GM12878 (cell line): Measurements from ENCODE around the gene ERP27.

Source experiments
- RAD21 ChIP-seq: IDR thresholded peaks from 2 replicates; pipeline ENCODE4 v1.6.1; 2011; ENCODE audit warnings: mild to moderate bottlenecking, low read depth, low read length, moderate library complexity; ENCODE audit not compliant: insufficient read depth
- TAF1 ChIP-seq: IDR thresholded peaks from 2 replicates; pipeline ENCODE4 v1.6.1; 2011; ENCODE audit warnings: mild to moderate bottlenecking, low read depth, low read length, borderline replicate concordance
- TF ChIP-seq, protein P1 (sequence below), 3 experiments: IDR thresholded peaks in 2 of 3; conservative IDR thresholded peaks in 1 of 3; 2 replicates each; pipeline ENCODE4 v1.5.1; 2011; ENCODE audit warnings: low read depth in 3 of 3, low read length in 3 of 3, mild to moderate bottlenecking in 3 of 3, control low read depth in 2 of 3, moderate library complexity in 2 of 3, inconsistent platforms in 1 of 3, mixed read lengths in 1 of 3; ENCODE audit not compliant: control insufficient read depth in 2 of 3, insufficient read depth in 1 of 3; ENCODE audit errors: extremely low read depth in 1 of 3

DNA sequence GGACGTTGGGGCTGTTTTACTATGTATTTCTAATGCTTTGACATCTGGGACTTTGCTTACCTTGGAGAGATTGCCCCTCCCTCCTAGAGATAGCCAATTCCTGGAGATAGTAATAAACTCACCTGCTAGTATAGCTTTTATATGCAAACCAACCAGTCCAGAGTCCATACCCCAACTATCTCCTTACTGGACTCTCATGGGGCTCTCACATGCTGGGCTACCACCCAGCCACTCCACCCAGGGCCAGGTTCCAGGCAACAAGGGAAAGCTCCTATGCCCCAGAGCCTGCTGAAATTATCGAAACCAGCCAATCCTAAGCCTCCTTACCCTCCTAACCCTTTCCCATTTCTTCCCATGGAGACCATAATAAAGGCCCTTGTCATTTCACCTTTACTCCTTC lies 27.2 kb downstream of the ERP27 start:
- TF ChIP-seq, protein P1, sequence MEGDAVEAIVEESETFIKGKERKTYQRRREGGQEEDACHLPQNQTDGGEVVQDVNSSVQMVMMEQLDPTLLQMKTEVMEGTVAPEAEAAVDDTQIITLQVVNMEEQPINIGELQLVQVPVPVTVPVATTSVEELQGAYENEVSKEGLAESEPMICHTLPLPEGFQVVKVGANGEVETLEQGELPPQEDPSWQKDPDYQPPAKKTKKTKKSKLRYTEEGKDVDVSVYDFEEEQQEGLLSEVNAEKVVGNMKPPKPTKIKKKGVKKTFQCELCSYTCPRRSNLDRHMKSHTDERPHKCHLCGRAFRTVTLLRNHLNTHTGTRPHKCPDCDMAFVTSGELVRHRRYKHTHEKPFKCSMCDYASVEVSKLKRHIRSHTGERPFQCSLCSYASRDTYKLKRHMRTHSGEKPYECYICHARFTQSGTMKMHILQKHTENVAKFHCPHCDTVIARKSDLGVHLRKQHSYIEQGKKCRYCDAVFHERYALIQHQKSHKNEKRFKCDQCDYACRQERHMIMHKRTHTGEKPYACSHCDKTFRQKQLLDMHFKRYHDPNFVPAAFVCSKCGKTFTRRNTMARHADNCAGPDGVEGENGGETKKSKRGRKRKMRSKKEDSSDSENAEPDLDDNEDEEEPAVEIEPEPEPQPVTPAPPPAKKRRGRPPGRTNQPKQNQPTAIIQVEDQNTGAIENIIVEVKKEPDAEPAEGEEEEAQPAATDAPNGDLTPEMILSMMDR (IDR thresholded peaks at IDR 0.05 in 2 of 3, conservative IDR thresholded peaks at IDR 0.05 in 1 of 3; ENCODE audit: control insufficient read depth in 2 of 3, extremely low read depth in 1 of 3, insufficient read depth in 1 of 3, low read depth in 3 of 3, low read length in 3 of 3), result no peak
- TF ChIP-seq TAF1 (no peak), RAD21 (no peak)
